IMR-90 (cell line): ENCODE results near the gene ZBED1. TPM values are rescaled to one million over a fixed set of nuclear protein-coding genes. Genes with fewer than 3 reads are reported as not detected.
"Not testable (repeated sequence)": the region's sequence is repeated elsewhere in the genome, so short reads cannot be mapped to it uniquely, and the experiment has no call there.

Experiments used
- ATAC-seq: fragments of 200-7000 bp; cut with Tn5 transposase; 2 replicates; pipeline ENCODE4 v1.9.1; 2020; ENCODE audit warnings: low read depth, mild to moderate bottlenecking, moderate library complexity
- BruUV-seq: library from RNA; stranded (reverse); fragments of 400-500 nt; replicated peaks from 2 replicates; lab custom pipeline; 2021; lab: Mats Ljungman, UMichigan
- CTCF ChIA-PET: fragments of 300-600 bp; formaldehyde crosslinking; extraction: SDS; loops from one replicate; lab custom pipeline; 2021; ENCODE audit warnings: antibody characterized with exemption; lab: Yijun Ruan, JAX
- POLR2A ChIA-PET: fragments of 300-600 bp; sonication (Branson Sonifier 250); formaldehyde crosslinking; loops from one replicate; lab custom pipeline; 2022; ENCODE audit warnings: antibody characterized with exemption; ENCODE audit not compliant: unreplicated experiment; lab: Charles Lee
- DNase-seq: peaks from one replicate; pipeline ENCODE4 v3.0.0; 2013
- H2AFZ ChIP-seq: replicated peaks from 2 replicates; pipeline ENCODE3; 2013; ENCODE audit warnings: low read length, mild to moderate bottlenecking; ENCODE audit not compliant: poor library complexity
- H2AK5ac ChIP-seq: 2 replicates; pipeline ENCODE4 v1.6.1; 2013; ENCODE audit warnings: low read depth, low read length, inconsistent platforms
- H2AK9ac ChIP-seq: replicated peaks from 2 replicates; pipeline ENCODE3; 2013; ENCODE audit warnings: mild to moderate bottlenecking, low read depth, low read length, moderate library complexity; ENCODE audit not compliant: poor library complexity
- H2BK120ac ChIP-seq: 2 replicates; pipeline ENCODE4 v1.6.1; 2013; ENCODE audit warnings: low read depth, low read length, inconsistent platforms
- H2BK15ac ChIP-seq: 3 replicates; pipeline ENCODE4 v1.6.1; 2013; ENCODE audit warnings: low read depth, low read length, inconsistent platforms
- H2BK20ac ChIP-seq: 2 replicates; pipeline ENCODE4 v1.6.1; 2013; ENCODE audit warnings: low read depth, mild to moderate bottlenecking, inconsistent platforms, low read length, moderate library complexity
- H2BK5ac ChIP-seq: 2 replicates; pipeline ENCODE4 v1.6.1; 2013; ENCODE audit warnings: mild to moderate bottlenecking, low read depth, low read length, inconsistent platforms; ENCODE audit not compliant: poor library complexity, severe bottlenecking
- H3K14ac ChIP-seq: replicated peaks from 2 replicates; pipeline ENCODE4 v1.6.1; 2013; ENCODE audit warnings: low read depth, low read length, inconsistent platforms
- H3K18ac ChIP-seq: 2 replicates; pipeline ENCODE4 v1.6.1; 2013; ENCODE audit warnings: low read depth, low read length, control low read depth
- H3K23ac ChIP-seq: 2 replicates; pipeline ENCODE4 v1.6.1; 2013; ENCODE audit warnings: low read depth, low read length, inconsistent platforms
- H3K27ac ChIP-seq: 2 replicates; pipeline ENCODE4 v1.5.1; 2013; ENCODE audit warnings: mild to moderate bottlenecking, control low read depth, low read length; ENCODE audit not compliant: insufficient read depth
- H3K27me3 ChIP-seq: 2 replicates; pipeline ENCODE4 v1.6.1; 2013; ENCODE audit warnings: low read length; ENCODE audit not compliant: control insufficient read depth, insufficient read depth
- H3K36me3 ChIP-seq: 2 replicates; pipeline ENCODE4 v1.6.1; 2013; ENCODE audit warnings: low read length, mixed read lengths; ENCODE audit not compliant: control insufficient read depth, insufficient read depth
- H3K4ac ChIP-seq: 2 replicates; pipeline ENCODE4 v1.6.1; 2013; ENCODE audit warnings: low read depth, low read length, inconsistent platforms
- H3K4me1 ChIP-seq: 2 replicates; pipeline ENCODE4 v1.6.1; 2013; ENCODE audit warnings: low read length, mixed read lengths; ENCODE audit not compliant: control insufficient read depth, insufficient read depth
- H3K4me2 ChIP-seq: 2 replicates; pipeline ENCODE4 v1.6.1; 2013; ENCODE audit warnings: low read depth, mild to moderate bottlenecking, control low read depth, low read length, moderate library complexity
- H3K4me3 ChIP-seq: 2 replicates; pipeline ENCODE4 v1.5.1; 2013; ENCODE audit warnings: low read depth, mild to moderate bottlenecking, control low read depth, low read length, moderate library complexity; ENCODE audit not compliant: insufficient read depth
- H3K56ac ChIP-seq: 2 replicates; pipeline ENCODE4 v1.6.1; 2013; ENCODE audit warnings: low read length, inconsistent platforms; ENCODE audit not compliant: insufficient read depth; ENCODE audit errors: extremely low read depth
- H3K79me1 ChIP-seq, 2 experiments: 2 replicates each; pipeline ENCODE4 v1.6.1; 2013; ENCODE audit warnings: low read length in 2 of 2, inconsistent platforms in 1 of 2, low read depth in 1 of 2
- H3K9ac ChIP-seq: 2 replicates; pipeline ENCODE4 v1.6.1; 2013; ENCODE audit warnings: low read depth, low read length, control low read depth
- H3K9me1 ChIP-seq: 2 replicates; pipeline ENCODE4 v1.6.1; 2013; ENCODE audit warnings: low read length, inconsistent platforms; ENCODE audit not compliant: insufficient read depth
- H3K9me3 ChIP-seq: 2 replicates; pipeline ENCODE4 v1.6.1; 2013; ENCODE audit warnings: low read length; ENCODE audit not compliant: control insufficient read depth, insufficient read depth
- H4K20me1 ChIP-seq: 2 replicates; pipeline ENCODE4 v1.6.1; 2013; ENCODE audit warnings: low read length, inconsistent platforms; ENCODE audit not compliant: insufficient read depth
- H4K5ac ChIP-seq: 2 replicates; pipeline ENCODE4 v1.6.1; 2013; ENCODE audit warnings: mild to moderate bottlenecking, low read depth, low read length, control low read depth
- H4K8ac ChIP-seq, 2 experiments: 2 replicates each; pipeline ENCODE4 v1.6.1; 2013; ENCODE audit warnings: low read depth in 2 of 2, low read length in 2 of 2, control low read depth in 1 of 2, inconsistent platforms in 1 of 2
- H4K91ac ChIP-seq: 2 replicates; pipeline ENCODE4 v1.6.1; 2013; ENCODE audit warnings: low read depth, low read length, inconsistent platforms; ENCODE audit not compliant: insufficient read depth
- BHLHE40 ChIP-seq: fragments of 150-350 bp; IDR thresholded peaks from 2 replicates; pipeline ENCODE4 v1.6.1; 2016; ENCODE audit warnings: mild to moderate bottlenecking, low read depth, low read length
- CEBPB ChIP-seq: IDR thresholded peaks from 2 replicates; pipeline ENCODE4 v1.6.1; 2012; ENCODE audit warnings: low read depth, low read length, improper control_type of control experiment
- MAZ ChIP-seq: IDR thresholded peaks from 2 replicates; pipeline ENCODE4 v1.6.1; 2012; ENCODE audit warnings: low read depth, mild to moderate bottlenecking, low read length, improper control_type of control experiment, moderate library complexity, borderline replicate concordance
- WGBS, 2 experiments: methylation state at CpG; one replicate each; pipeline versions ENCODE4 v1.1.5 to v1.1.7; 2013; ENCODE audit warnings: missing lambda C conversion rate in 2 of 2; ENCODE audit not compliant: insufficient read length in 1 of 2; ENCODE audit errors: extremely low coverage in 2 of 2; 5-methylcytosine and 5-hydroxymethylcytosine counted together
- dilution Hi-C: fragments of 300-500 bp; cut with HindIII; formaldehyde crosslinking; loops from one replicate; pipeline ENCODE4 v1.14.3; 2018; ENCODE audit warnings: low sequenced_read_pairs; ENCODE audit not compliant: unreplicated experiment
- in situ Hi-C: fragments of 300-500 bp; cut with MboI; formaldehyde crosslinking; loops from 3 replicates; pipeline ENCODE4 v1.14.3; 2019; ENCODE audit warnings: low sequenced_read_pairs, inconsistent platforms, mixed read lengths
- intact Hi-C: fragments of 100-400 bp; cut with micrococcal nuclease; formaldehyde crosslinking; loops from 2 replicates; pipeline ENCODE4 v1.10.0; 2022
- polyA plus RNA-seq, 3 experiments: library from polyadenylated mRNA; depleted of rRNA; stranded (reverse); fragments of >200 nt; gene quantifications; 2 replicates each; pipeline ENCODE4 v1.2.3, GENCODE V29; 2012; ENCODE audit warnings: low replicate concordance in 1 of 3
- total RNA-seq: library from RNA; depleted of rRNA; stranded (reverse); fragments of >200 nt; gene quantifications from 2 replicates; pipeline ENCODE4 v1.2.3, GENCODE V29; 2012

Gene ZBED1
- total and polyA plus RNA-seq, 2 of the 4 experiments (the other 2 are of a cell fraction) = 13.1 to 21.5 TPM

DNA sequence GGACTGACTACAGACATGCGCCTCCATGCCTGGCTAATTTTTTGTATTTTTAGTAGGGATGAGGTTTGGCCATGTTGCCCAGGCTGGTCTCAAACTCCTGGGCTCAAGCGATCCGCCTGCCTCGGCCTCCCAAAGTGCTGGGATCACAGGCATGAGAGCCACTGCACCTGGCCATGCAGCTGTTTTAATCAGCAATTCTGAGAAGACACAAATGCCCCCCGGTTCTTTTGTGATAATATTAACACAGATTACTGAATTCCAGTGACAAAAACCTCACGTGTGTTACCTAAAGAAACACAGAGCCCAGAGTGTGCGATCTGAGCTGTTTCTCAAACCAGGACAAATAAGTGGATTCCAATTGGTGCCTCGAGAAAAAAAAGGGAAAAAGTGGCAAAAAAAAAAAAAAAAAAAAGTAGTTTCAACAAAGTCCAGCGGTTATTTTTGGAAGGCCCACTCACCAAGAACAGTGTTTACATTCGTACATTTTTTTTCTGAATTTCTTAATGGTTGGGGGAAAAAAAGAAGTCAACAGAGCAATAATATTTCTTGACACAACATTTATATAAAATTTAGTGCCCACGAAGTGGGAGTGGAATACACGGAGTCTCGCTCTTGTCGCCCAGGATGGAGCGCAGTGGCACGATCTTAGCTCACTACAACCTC lies 17.2 kb downstream of the ZBED1 start:
- no peak for ATAC-seq
- Histone ChIP-seq H3K4me3 (no peak overlapping the region), H2BK5ac (no peak overlapping the region), H3K56ac (no peak overlapping the region), H3K9me1 (peaks cover 12% of the 10 kb centered on the region), H3K9me3 (no peaks in the 10 kb centered on the region), H3K36me3 (peaks cover 26% of the 10 kb centered on the region), H3K23ac (no peak overlapping the region), H3K79me1 (peaks cover 32 to 56% of the 10 kb centered on the region in 2 experiments), H3K27me3 (no peaks in the 10 kb centered on the region), H3K4me2 (no peak overlapping the region), H2AK9ac (no peak overlapping the region), H4K8ac (no peak overlapping the region), H3K18ac (no peak overlapping the region), H3K27ac (no peak overlapping the region), H2AK5ac (no peak overlapping the region), H4K20me1 (peaks cover 21% of the 10 kb centered on the region), H2AFZ (no peak overlapping the region), H2BK15ac (no peak overlapping the region), H2BK120ac (no peak overlapping the region), H2BK20ac (no peak overlapping the region), H4K5ac (no peak overlapping the region), H3K4ac (no peak overlapping the region), H4K91ac (no peak overlapping the region), H3K9ac (no peak overlapping the region), H3K14ac (no peak overlapping the region), H3K4me1 (peaks cover 14% of the 10 kb centered on the region)
- POLR2A ChIA-PET = no interaction called here
- no peak for DNase-seq
- WGBS, 2 experiments = 57% methylated on average over 2 of the region's 16 CpGs; no CpG with 5 or more reads in 1 of the 2 experiments
- no TSS peak for BruUV-seq
- CTCF ChIA-PET = no interaction called here
- intact Hi-C loops (loop anchor here (2.0 kb wide), 1 partner anchor 15 kb away; no protein-coding TSS in a partner anchor), dilution Hi-C loops (no loop called here), in situ Hi-C loops (no loop called here)
- TF ChIP-seq MAZ (no peak), BHLHE40 (no peak), CEBPB (no peak)

DNA sequence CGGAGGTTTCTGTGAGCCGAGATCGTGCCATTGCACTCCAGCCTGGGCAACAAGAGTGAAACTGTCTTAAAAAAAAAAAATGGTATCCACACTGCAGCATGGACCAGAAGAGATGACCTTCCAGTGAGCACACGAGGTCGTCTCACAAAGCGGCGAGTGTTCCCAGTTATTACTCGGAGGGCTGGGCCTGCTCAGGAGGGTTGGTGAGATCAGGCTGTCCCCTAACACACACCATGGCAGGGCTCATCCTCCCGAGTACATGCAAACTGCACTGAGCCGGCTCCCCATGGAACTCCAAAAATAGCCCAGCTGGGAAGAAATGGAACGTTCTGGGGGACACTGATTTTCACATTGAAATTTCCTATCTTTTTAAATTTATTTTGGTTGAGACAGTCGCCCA lies 19.2 kb downstream of the ZBED1 start:
- H3K18ac ChIP-seq, H3K14ac ChIP-seq, H2BK120ac ChIP-seq, H3K4me3 ChIP-seq, H4K91ac ChIP-seq, H3K4me2 ChIP-seq, H2AK5ac ChIP-seq, H3K36me3 ChIP-seq, H2BK15ac ChIP-seq, BruUV-seq, dilution Hi-C loops, intact Hi-C loops, in situ Hi-C loops, POLR2A ChIA-PET, H3K27ac ChIP-seq, DNase-seq, H2AFZ ChIP-seq, H3K27me3 ChIP-seq, H4K8ac ChIP-seq, H3K9ac ChIP-seq, ATAC-seq, H3K23ac ChIP-seq, H3K56ac ChIP-seq, H3K4ac ChIP-seq, H2AK9ac ChIP-seq, CTCF ChIA-PET, H3K9me3 ChIP-seq, H4K5ac ChIP-seq, H2BK20ac ChIP-seq, H2BK5ac ChIP-seq: not testable (repeated sequence)
- Histone ChIP-seq H3K4me1 (peaks cover 14% of the 10 kb centered on the region), H3K9me1 (peaks cover 15% of the 10 kb centered on the region), H3K79me1 (peaks cover 29 to 56% of the 10 kb centered on the region in 2 experiments), H4K20me1 (peaks cover 32% of the 10 kb centered on the region)
- no CpG with 5 or more reads among the region's 12 CpGs for WGBS, 2 experiments
